ENCODE results near the gene CRABP2. TPM values are rescaled to one million over a fixed set of nuclear protein-coding genes. Genes with fewer than 3 reads are reported as not detected.

CRABP2 gene
- polyA plus RNA-seq, 1 of the 3 experiments (the other 2 are of a cell fraction) = 42.1 TPM

- H3K9me2 ChIP-seq = no peaks in the 10 kb centered on the region
- ChIA-PET POLR2A (interaction anchor here (1.0 to 3.3 kb wide), 8 partner anchors 10 to 183 kb away, joined by 3 to 36 read pairs (median 6); partner anchors contain the start of gene NTRK1), CTCF (interaction anchor here (0.6 to 45.5 kb wide), 37 partner anchors 9 to 250 kb away, joined by 3 to 2702 read pairs (median 4); partner anchors contain the start of genes BCAN, CRABP2, HAPLN2 and HDGF)
- H3F3A ChIP-seq (replicated peaks; ENCODE audit: insufficient read depth) = peaks cover 3% of the 10 kb centered on the region
- peaks cover 23% of the 10 kb centered on the region for H3K79me2 ChIP-seq (ENCODE audit: insufficient read depth)
- no peaks in the 10 kb centered on the region for H3K27me3 ChIP-seq (ENCODE audit: insufficient read depth)
- peak overlapping the region; percentile 76 for H2AFZ ChIP-seq (ENCODE audit: low read depth)
- peak; percentile 78 for DNase-seq
- H3K9ac ChIP-seq = no peak overlapping the region
- peak overlapping the region; percentile 40 to 67; a peak in 3 of 4 replicates for H3K27ac ChIP-seq (ENCODE audit: low read depth in 2 of 2, low read length in 1 of 2)
- H3K36me3 ChIP-seq (replicated peaks in 1 of 2; ENCODE audit: control insufficient read depth in 1 of 2, insufficient read depth in 2 of 2, low read length in 1 of 2) = peaks cover 0 to 9% of the 10 kb centered on the region in 2 experiments
- peaks cover 21 to 42% of the 10 kb centered on the region in 2 experiments; a peak in 3 of 4 replicates for H3K4me1 ChIP-seq (ENCODE audit: control insufficient read depth in 1 of 2, insufficient read depth in 2 of 2, low read depth in 1 of 2, low read length in 1 of 2)
- no peaks in the 10 kb centered on the region for H3K9me3 ChIP-seq
- H4K20me1 ChIP-seq (ENCODE audit: insufficient read depth) = peaks cover 10% of the 10 kb centered on the region; the same call in 1 of the 2 replicates
- peak overlapping the region; percentile 98 for H3K4me2 ChIP-seq
- peak overlapping the region; percentile 55 to 71 for H3K4me3 ChIP-seq (ENCODE audit: low read depth in 2 of 2, low read length in 1 of 2)
- WGBS (ENCODE audit: low lambda C conversion rate) = 11% methylated on average over 20 of the region's 22 CpGs
- TF ChIP-seq MEF2A (IDR thresholded peaks at IDR 0.05; ENCODE audit: borderline replicate concordance, low read depth) (no peak), SMC3 (IDR thresholded peaks at IDR 0.05; ENCODE audit: low read depth, low read length) (peak; percentile 98), JUND (IDR thresholded peaks at IDR 0.05) (no peak), NFIC (IDR thresholded peaks at IDR 0.05; ENCODE audit: borderline replicate concordance) (no peak), YY1 (IDR thresholded peaks at IDR 0.05; ENCODE audit: low read depth) (no peak; the same call in 1 of the 2 replicates), RAD21 (IDR thresholded peaks at IDR 0.05; ENCODE audit: low read length) (peak; percentile 98), FOXJ3 (CRISPR knock-in tag; IDR thresholded peaks at IDR 0.05) (no peak), FOSL2 (IDR thresholded peaks at IDR 0.05; ENCODE audit: borderline replicate concordance, low read depth) (no peak), GATA2 (CRISPR knock-in tag; IDR thresholded peaks at IDR 0.05) (no peak), MAX (IDR thresholded peaks at IDR 0.05; ENCODE audit: low read depth) (no peak), MXI1 (IDR thresholded peaks at IDR 0.05; ENCODE audit: low read depth, low read length) (no peak; the same call in none of the 2 replicates), ELF1 (IDR thresholded peaks at IDR 0.05) (no peak), FOXM1 (IDR thresholded peaks at IDR 0.05; ENCODE audit: low read depth) (no peak), USF1 (IDR thresholded peaks at IDR 0.05; ENCODE audit: borderline replicate concordance, low read depth) (no peak), IRF3 (IDR thresholded peaks at IDR 0.05; ENCODE audit: low read depth, low read length) (no peak), CHD2 (IDR thresholded peaks at IDR 0.05; ENCODE audit: low read length, partially characterized antibody) (no peak), EZH2phosphoT487 (IDR thresholded peaks at IDR 0.05; ENCODE audit: borderline replicate concordance, low read depth) (no peak), RXRA (IDR thresholded peaks at IDR 0.05; ENCODE audit: borderline replicate concordance, low read depth) (no peak), ZBTB33 (IDR thresholded peaks at IDR 0.05; ENCODE audit: borderline replicate concordance, low read depth) (no peak), POLR2AphosphoS5 (IDR thresholded peaks at IDR 0.05; ENCODE audit: low read depth, low read length) (no peak; the same call in 1 of the 2 replicates), USF2 (IDR thresholded peaks at IDR 0.05; ENCODE audit: borderline replicate concordance, low read depth, low read length) (no peak), TCF12 (IDR thresholded peaks at IDR 0.05) (no peak), TEAD4 (IDR thresholded peaks at IDR 0.05; ENCODE audit: borderline replicate concordance, insufficient read depth) (no peak), RCOR1 (IDR thresholded peaks at IDR 0.05; ENCODE audit: low read length) (peak; percentile 64; the same call in 1 of the 2 replicates), GABPA (IDR thresholded peaks at IDR 0.05; ENCODE audit: low read depth) (0 out of 2 replicates have a peak, but pooled peaks have one; percentile 3), EP300 (IDR thresholded peaks at IDR 0.05; ENCODE audit: borderline replicate concordance in 1 of 2, low read depth in 1 of 2, low read length in 1 of 2) (no peak), PBX3 (IDR thresholded peaks at IDR 0.05) (no peak)
Observed at GRCh38 chr1:156677616-156678596, 27.5 kb downstream of the CRABP2 start.

All from SK-N-SH (cell line).